HG03439 (cell line): ENCODE measurements around the gene SHCBP1.
A peak's percentile ranks its signal among the peaks of the same experiment; 100 is the strongest.
"Not testable (repeated sequence)": the region's sequence is repeated elsewhere in the genome, so short reads cannot be mapped to it uniquely, and the experiment has no call there.

ENCODE experiments used
- ATAC-seq: cut with Tn5 transposase; IDR thresholded peaks from one replicate; pipeline ENCODE4 v1.9.1; 2021; ENCODE audit warnings: mild to moderate bottlenecking, moderate library complexity; ENCODE audit not compliant: unreplicated experiment

SHCBP1 gene

DNA sequence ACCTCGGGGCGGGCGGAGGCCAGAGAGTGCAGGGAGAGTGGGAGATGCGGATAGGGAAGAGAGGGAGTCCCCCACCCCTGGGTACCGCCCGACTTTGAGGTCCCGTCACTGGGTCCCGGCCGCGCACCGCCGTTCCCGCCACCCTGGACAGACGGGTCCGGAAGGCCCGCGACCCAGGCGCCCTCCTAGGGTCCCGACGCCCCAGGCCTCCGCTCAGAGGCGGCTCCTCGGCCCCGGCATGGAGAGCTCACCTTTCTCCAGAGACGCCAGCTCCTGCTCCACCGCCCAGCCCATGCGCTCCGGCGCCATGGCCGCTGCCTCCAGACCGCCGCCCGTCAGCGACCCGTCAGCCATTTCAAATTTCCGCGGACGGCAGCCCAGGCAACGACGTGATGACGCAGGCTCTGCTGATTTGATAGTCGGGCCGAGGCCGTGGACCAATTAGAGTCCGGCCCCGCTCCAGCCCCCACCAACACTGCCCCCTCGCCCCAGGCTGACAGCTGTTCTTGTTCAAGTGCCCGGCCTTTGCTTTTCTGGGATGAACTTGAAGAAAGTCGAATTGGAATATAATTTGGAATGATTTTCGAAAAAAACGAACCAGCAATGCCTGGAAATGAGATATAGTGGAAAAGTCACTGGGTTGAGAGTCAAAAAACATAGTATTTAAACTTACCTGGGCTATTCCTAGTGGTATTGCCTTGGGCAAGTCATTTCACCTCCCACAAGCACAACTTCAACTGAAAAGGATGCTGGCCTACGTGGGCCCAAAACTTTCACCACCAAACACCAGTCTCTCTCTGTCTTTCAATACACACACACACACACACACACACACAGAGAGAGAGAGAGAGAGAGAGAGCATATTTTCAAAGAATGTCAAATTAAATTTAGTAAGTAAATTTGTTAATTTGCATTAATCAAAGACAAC, at the start of gene SHCBP1:
Gene SHCBP1, minus strand, starts transcription at position 374 of the 928 bp plus-strand sequence. Its CDS starts 20 bp downstream, at position 354.
- peak; percentile 87 for ATAC-seq

DNA sequence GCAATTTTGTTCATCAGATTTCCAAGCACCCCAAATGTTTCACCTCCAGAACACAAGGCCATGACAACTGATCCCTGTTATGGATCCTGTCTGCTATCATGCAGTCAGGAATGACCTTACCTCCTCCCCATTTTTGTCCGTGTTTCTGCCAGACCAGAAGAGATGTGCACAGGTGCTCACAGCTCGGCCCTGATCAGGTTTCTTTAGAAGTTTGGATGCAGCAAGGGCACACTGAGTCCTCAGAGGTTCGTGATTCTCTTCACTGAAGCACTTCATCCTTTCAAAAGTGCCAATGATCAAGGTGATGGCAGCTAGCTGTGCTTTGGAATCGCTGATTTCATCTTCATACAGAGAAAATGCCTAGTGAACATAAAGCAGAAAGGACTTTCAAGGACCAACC, 40.9 kb upstream of the SHCBP1 start:
- ATAC-seq, result no peak

- peak; percentile 84 for ATAC-seq
Observed at GRCh38 chr16:46658925-46659324, 37.7 kb upstream of the SHCBP1 start.

DNA sequence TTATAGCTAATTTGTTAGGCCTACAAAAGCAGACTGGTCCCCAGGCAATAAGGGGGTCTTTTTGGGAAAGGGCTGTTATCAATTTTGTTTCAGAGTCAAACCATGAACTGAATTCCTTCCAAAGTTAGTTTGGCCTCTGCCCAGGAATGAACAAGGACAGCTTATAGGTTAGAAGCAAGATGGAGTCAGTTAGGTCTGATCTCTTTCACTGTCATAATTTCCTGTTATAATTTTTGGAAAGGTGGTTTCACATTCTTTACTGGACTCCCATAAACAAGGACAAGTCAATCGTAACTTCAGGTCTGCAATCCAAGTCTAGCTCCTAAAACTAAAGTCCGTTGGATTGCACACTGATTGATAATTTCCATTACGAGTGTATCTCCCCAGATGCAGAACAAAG, 30.1 kb upstream of the SHCBP1 start:
- ATAC-seq, result no peak

DNA sequence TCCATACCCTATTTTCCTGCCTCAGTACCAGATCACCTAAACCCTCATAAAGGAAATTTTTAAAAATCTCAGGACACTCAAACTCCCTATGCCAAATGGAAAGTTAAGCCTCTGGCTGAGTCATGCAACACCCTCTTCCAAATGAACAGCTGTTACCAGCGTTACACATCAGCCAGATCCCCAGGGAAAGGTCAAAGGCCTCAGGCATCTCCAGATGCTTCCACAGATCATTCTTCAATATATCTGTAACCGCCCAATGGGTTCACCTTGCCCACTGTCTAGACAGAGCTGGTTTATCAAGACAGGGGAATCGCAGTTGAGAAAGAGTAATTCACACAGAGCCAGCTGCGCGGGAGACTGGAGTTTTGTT, 29.1 kb upstream of the SHCBP1 start:
- no peak for ATAC-seq

- ATAC-seq, result no peak
Observed at GRCh38 chr16:46649588-46650253, 28.5 kb upstream of the SHCBP1 start.

GRCh38 chr16:46648656-46649055, 27.5 kb upstream of the SHCBP1 start:
- ATAC-seq, result no peak

DNA sequence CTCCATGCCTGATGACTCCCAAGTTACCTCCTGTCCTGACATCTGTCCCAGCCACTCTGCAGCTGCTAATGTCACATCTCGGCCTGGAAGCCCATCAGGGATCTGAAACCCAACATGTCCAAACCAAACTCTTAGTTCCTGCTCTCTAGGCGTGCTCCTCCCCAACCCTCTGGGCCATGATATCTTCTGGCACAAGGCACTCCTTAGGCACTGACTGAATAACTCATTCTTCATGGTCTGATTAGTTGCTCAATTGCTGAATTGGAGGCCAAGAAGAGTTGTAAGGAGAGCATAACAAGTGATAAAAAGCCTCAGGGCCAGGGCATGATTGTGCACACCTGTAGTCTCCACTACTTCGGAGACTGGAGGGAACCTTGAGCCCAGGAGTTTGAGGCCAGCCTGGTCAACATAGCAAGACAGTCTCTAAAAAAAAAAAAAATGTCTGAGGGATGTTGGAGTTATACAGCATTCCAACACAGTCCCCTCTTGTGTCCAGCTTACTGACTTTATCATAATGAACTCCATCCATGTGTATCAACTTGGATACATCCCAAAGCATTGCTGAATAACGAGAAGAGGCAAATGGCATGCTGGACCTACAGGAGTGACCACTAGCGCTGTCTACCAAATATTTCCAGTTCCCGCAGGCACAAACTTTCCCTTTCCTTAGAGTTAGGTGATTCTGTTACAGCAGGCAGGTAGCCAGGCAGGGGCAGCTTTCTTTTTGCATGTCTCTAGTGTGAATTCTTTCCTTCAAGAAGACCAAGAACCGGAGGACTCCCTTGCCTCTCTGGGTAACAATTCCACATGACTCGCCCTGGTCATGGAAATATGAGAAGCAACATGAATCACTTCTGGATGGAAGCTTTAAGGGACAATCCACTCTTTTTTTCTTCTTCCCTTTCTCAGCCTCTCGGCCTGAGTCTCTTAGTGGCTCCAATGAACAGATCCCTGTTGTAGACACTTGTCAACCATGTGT, 18.1 kb upstream of the SHCBP1 start:
- ATAC-seq, result no peak

- ATAC-seq, result no peak
Observed at GRCh38 chr16:46632778-46633733, 11.9 kb upstream of the SHCBP1 start.

DNA sequence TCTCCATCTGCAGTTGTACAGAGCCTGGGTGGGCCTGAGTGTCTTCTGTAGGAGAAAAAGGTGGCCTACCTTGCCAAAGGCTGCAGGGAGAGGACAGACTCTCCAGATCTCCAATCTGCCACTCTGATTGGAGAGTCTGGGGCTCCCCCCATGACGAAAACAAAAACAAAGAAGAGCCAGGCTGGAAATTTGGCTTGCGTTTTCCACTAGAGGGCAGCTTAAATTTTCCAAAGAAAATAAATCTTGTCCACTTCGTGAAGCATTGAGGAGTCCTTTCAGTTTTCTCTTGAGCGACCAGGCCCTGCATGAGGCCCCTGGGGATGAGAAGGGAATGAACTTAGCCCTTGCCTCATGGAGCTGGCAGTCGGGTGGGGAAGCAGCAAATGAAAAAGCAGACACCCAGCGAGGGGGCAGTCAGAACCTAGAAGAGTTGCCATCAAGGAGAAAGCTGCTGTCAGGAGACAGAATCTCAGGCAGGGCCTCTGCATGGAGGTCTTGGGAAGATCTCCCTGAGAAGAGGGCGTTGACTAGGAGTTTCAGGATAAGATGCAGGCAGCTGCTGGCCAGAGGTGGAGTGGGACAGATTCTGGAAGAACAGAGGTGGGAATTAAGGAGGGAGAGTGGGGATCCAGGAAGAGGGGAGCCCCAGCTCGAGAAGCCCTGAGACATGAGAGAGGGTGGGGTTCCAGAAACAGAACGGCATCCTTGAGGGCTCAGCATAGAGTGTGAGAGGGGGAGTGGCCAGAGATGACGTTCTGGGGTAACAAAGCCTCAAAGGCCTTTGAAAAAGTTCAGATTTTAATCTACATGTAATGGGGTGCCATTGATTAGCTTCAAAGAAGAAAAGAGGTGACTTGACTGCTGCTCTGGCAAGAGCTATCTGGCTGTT, 8.4 kb upstream of the SHCBP1 start:
- no peak for ATAC-seq

DNA sequence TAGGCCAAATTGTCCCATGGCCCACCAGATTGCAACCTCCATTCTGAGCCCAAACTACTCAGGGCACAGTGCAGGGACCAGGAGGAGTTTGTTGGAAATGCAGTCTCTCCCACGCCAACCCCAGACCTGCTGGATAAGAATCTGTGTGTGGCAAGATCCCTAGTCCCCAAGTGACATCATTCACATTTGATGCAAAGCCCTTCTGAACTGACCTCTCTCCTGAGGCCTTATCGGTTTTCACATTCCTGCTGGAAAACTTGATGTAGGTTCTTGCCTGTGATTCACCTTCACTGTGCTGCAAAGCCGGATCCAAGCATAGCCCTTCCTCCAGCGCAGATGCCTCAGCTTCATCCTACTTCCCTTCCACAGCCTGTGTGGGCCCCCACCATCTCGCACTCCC, 6.6 kb upstream of the SHCBP1 start:
- ATAC-seq, result no peak

GRCh38 chr16:46626681-46627080, 5.5 kb upstream of the SHCBP1 start:
- ATAC-seq, result not testable (repeated sequence)

DNA sequence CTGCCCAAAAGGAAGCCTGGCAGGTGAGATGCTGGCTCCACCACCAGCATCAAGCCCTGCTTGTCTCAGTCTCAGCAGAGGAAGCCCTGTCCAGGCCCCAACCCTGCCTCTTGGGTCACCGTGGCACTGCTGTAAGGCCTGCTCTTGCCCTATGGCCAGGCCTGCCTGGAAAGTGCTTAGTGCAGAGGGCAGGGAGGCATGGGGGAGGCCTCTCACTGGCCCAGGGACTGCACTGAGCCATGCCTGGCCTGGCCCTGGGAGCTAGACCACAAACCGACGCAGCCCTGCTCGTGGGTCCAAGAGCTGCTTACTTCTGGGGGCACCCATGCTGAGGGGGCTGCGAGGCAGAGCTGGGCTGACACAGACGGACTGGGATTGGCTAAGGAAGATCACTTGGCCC, 3.7 kb upstream of the SHCBP1 start:
- not testable (repeated sequence) for ATAC-seq

- ATAC-seq, result not testable (repeated sequence)
Observed at GRCh38 chr16:46623707-46624106, 2.5 kb upstream of the SHCBP1 start.

GRCh38 chr16:46623246-46623645, 2.1 kb upstream of the SHCBP1 start:
- ATAC-seq, result not testable (repeated sequence)

DNA sequence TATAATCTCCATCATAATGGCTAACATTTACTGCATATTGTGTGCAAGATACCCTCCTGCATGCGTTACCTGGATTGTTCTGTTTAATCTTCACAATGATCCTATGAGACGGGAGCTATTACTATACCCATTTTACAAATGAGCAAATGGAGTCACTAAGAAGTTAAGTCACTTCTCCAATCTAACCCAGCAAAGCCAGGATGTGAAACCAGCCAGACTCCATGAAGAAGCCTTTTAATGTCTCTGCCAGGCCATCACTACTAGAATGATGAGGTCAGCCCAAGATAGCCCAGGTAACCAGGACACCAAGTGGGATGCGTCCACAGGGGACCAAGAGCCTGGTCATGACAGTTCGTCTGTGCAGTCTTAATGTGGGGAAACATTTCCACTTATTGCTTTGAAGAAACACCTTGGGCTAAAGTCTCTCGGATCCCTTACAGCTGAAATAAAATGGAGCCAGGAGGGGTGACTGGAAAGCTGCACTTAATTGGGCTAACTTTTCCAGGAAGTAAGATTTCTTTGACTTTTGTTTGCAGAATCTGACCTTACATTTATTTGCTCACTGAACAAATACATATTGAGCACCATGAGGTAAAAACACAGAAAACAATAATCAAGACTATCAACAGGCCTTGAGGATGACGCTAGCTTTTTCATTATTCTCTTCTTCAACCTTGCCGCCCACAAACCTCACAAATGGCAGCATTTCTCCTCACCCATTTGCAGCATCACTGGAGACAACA, 926 bp upstream of the SHCBP1 start:
- ATAC-seq, result no peak

GRCh38 chr16:46620266-46621005, 743 bp downstream of the SHCBP1 start:
- ATAC-seq, result peak; percentile 6
